Endothelial cell of umbilical vein (primary cell): ENCODE data around the gene PRXL2B. TPM values are rescaled to one million over a fixed set of nuclear protein-coding genes. Genes with fewer than 3 reads are reported as not detected.

Source experiments
- BruUV-seq: library from RNA; stranded (reverse); fragments of 400-500 nt; replicated peaks from 2 replicates; lab custom pipeline; 2021; lab: Mats Ljungman, UMichigan
- CTCF ChIA-PET: fragments of 300-600, 350-600 bp; sonication (Branson Sonifier 250); formaldehyde crosslinking; loops from one replicate; lab custom pipeline; 2021; ENCODE audit warnings: antibody characterized with exemption, inconsistent platforms; lab: Charles Lee
- POLR2A ChIA-PET: fragments of 300-600, 350-600 bp; sonication (Branson Sonifier 250); formaldehyde crosslinking; loops from one replicate; lab custom pipeline; 2021; ENCODE audit warnings: antibody characterized with exemption, inconsistent platforms; lab: Charles Lee
- DNase-seq: peaks from one replicate; pipeline ENCODE4 v3.0.0-alpha.2; 2011; ENCODE audit warnings: low read depth, low spot score
- FAIRE-seq: peaks from 2 replicates; lab custom pipeline; 2011; peaks lifted over from hg19 to GRCh38; lab: Jason Lieb, UNC
- H2AFZ ChIP-seq: 2 replicates; pipeline ENCODE4 v1.6.0; 2012; ENCODE audit warnings: low read depth, low read length, control low read depth, inconsistent platforms
- H3K27ac ChIP-seq: 2 replicates; pipeline ENCODE4 v1.5.1; 2011; ENCODE audit warnings: low read depth, mild to moderate bottlenecking, control low read depth, low read length, moderate library complexity; ENCODE audit not compliant: insufficient read depth
- H3K27me3 ChIP-seq, 2 experiments: 2 replicates each; pipeline versions ENCODE4 v1.6.0 to v1.6.1; 2011; ENCODE audit warnings: low read length in 2 of 2, mixed read lengths in 1 of 2; ENCODE audit not compliant: control insufficient read depth in 2 of 2, insufficient read depth in 2 of 2
- H3K36me3 ChIP-seq, 2 experiments: 2 replicates in 1 of 2; 3 replicates in 1 of 2; pipeline ENCODE4 v1.5.1; 2011; ENCODE audit warnings: low read length in 2 of 2, mild to moderate bottlenecking in 1 of 2, moderate library complexity in 1 of 2; ENCODE audit not compliant: control insufficient read depth in 2 of 2, insufficient read depth in 2 of 2; ENCODE audit errors: extremely low read depth in 1 of 2
- H3K4me1 ChIP-seq: 3 replicates; pipeline ENCODE4 v1.5.1; 2011; ENCODE audit warnings: mild to moderate bottlenecking, low read length; ENCODE audit not compliant: control insufficient read depth, insufficient read depth; ENCODE audit errors: extremely low read depth
- H3K4me2 ChIP-seq: 2 replicates; pipeline ENCODE4 v1.6.1; 2011; ENCODE audit warnings: low read length, control low read depth, mixed read lengths; ENCODE audit not compliant: insufficient read depth
- H3K4me3 ChIP-seq, 3 experiments: fragments of 200-600 bp in 1 of 3; sonication (generic), shearing (Covaris generic) in 1 of 3; replicated peaks in 1 of 3; 2 replicates each; pipeline ENCODE4 v1.5.1; 2011 to 2016; ENCODE audit warnings: control low read depth in 3 of 3, low read length in 3 of 3, mild to moderate bottlenecking in 2 of 3, inconsistent platforms in 1 of 3, low read depth in 1 of 3, moderate library complexity in 1 of 3; ENCODE audit not compliant: insufficient read depth in 1 of 3
- H3K79me2 ChIP-seq: 2 replicates; pipeline ENCODE4 v1.6.0; 2012; ENCODE audit warnings: low read length, inconsistent platforms; ENCODE audit not compliant: control insufficient read depth, insufficient read depth
- H3K9ac ChIP-seq: replicated peaks from 2 replicates; pipeline ENCODE3; 2011; ENCODE audit warnings: low read length, control low read depth; ENCODE audit not compliant: insufficient read depth; ENCODE audit errors: extremely low read depth
- H3K9me1 ChIP-seq: replicated peaks from 3 replicates; pipeline ENCODE4 v1.6.0; 2011; ENCODE audit warnings: mild to moderate bottlenecking, low read length; ENCODE audit not compliant: control insufficient read depth, insufficient read depth; ENCODE audit errors: extremely low read depth
- H3K9me3 ChIP-seq: replicated peaks from 2 replicates; pipeline ENCODE4 v1.5.1; 2012; ENCODE audit warnings: low read length, inconsistent platforms; ENCODE audit not compliant: control insufficient read depth, insufficient read depth
- H4K20me1 ChIP-seq: replicated peaks from 2 replicates; pipeline ENCODE3; 2011; ENCODE audit warnings: mild to moderate bottlenecking, low read length; ENCODE audit not compliant: control insufficient read depth, insufficient read depth; ENCODE audit errors: extremely low read depth
- CTCF ChIP-seq, 2 donors: IDR thresholded peaks; 1 replicate in 1 of 2; 2 replicates in 1 of 2; pipeline ENCODE4 v1.5.1; 2011; ENCODE audit warnings: low read length in 2 of 2, mild to moderate bottlenecking in 2 of 2, moderate library complexity in 2 of 2, control low read depth in 1 of 2, inconsistent platforms in 1 of 2, low read depth in 1 of 2; ENCODE audit not compliant: insufficient read depth in 1 of 2; ENCODE audit errors: extremely low read depth in 1 of 2
- EZH2 ChIP-seq: IDR thresholded peaks from 2 replicates; pipeline ENCODE4 v1.6.1; 2012; ENCODE audit warnings: borderline replicate concordance, low read depth, mild to moderate bottlenecking, moderate library complexity, low read length, inconsistent platforms; ENCODE audit not compliant: severe bottlenecking
- FOS ChIP-seq: IDR thresholded peaks from 2 replicates; pipeline ENCODE4 v1.6.1; 2011; ENCODE audit warnings: mild to moderate bottlenecking, low read length, moderate library complexity, borderline replicate concordance; ENCODE audit not compliant: insufficient read depth
- GATA2 ChIP-seq: IDR thresholded peaks from 2 replicates; pipeline ENCODE4 v1.7.0; 2011; ENCODE audit warnings: low read depth, mild to moderate bottlenecking, moderate library complexity, mixed read lengths, low read length; ENCODE audit not compliant: insufficient read length, insufficient read depth
- JUN ChIP-seq: IDR thresholded peaks from 2 replicates; pipeline ENCODE4 v1.6.1; 2011; ENCODE audit warnings: borderline replicate concordance, low read depth; ENCODE audit not compliant: insufficient read length, insufficient read depth
- MAX ChIP-seq: IDR thresholded peaks from 2 replicates; pipeline ENCODE4 v1.6.1; 2011; ENCODE audit not compliant: insufficient read depth, insufficient read length
- MYC ChIP-seq: IDR thresholded peaks from one replicate; pipeline ENCODE4 v1.6.1; 2011; ENCODE audit warnings: mild to moderate bottlenecking, low read depth, low read length
- POLR2A ChIP-seq: IDR thresholded peaks from 2 replicates; pipeline ENCODE4 v1.6.1; 2012; ENCODE audit warnings: low read depth, mild to moderate bottlenecking, control low read depth, low read length
- POLR2AphosphoS5 ChIP-seq: IDR thresholded peaks from 2 replicates; pipeline ENCODE4 v1.6.1; 2012; ENCODE audit warnings: low read depth, mild to moderate bottlenecking, control low read depth, low read length, moderate library complexity; ENCODE audit not compliant: insufficient read depth
- dilution Hi-C: fragments of 300-500 bp; cut with MboI; formaldehyde crosslinking; loops from one replicate; pipeline ENCODE4 v1.15.0; 2019; ENCODE audit warnings: low sequenced_read_pairs; ENCODE audit not compliant: extremely low pct_ligation_motif_present
- intact Hi-C: fragments of 100-400 bp; cut with micrococcal nuclease; formaldehyde crosslinking; loops from one replicate; pipeline ENCODE4 v1.10.0; 2022
- polyA plus RNA-seq, 4 experiments: library from polyadenylated mRNA; depleted of rRNA in 3 of 4; stranded (reverse) in 3 of 4; unstranded in 1 of 4; fragments of >200 nt; gene quantifications; 2 replicates each; pipeline versions ENCODE4 v1.2.1 to v1.2.3, GENCODE V29; 2011 to 2012; ENCODE audit warnings: missing spikeins in 1 of 4
- total RNA-seq: library from RNA; stranded (reverse); gene quantifications from 2 replicates; pipeline ENCODE4 v1.2.3, GENCODE V29; 2021

Gene PRXL2B
- total and polyA plus RNA-seq, 2 donors (not counting 3 experiments of a cell fraction or from before 2014, with no cell fraction given) = 29.6 to 55.8 TPM

- Histone ChIP-seq H3K9me1 (no peaks in the 10 kb centered on the region), H3K9me3 (no peaks in the 10 kb centered on the region), H4K20me1 (no peaks in the 10 kb centered on the region), H3K27ac (no peak overlapping the region), H3K4me1 (peaks cover 8% of the 10 kb centered on the region), H2AFZ (no peak overlapping the region), H3K4me2 (no peak overlapping the region), H3K36me3 (no peaks in the 10 kb centered on the region), H3K4me3 (no peak overlapping the region), H3K9ac (no peak overlapping the region), H3K79me2 (no peaks in the 10 kb centered on the region), H3K27me3 (peaks cover 0 to 1% of the 10 kb centered on the region in 2 experiments)
- no TSS peak for BruUV-seq
- intact Hi-C loops = no loop called here
- POLR2A ChIA-PET = no interaction called here
- CTCF ChIA-PET = interaction anchor here (1.2 to 1.5 kb wide), 3 partner anchors 8 to 17 kb away, joined by 3 to 5 read pairs (median 3); no protein-coding TSS in a partner anchor
- TF ChIP-seq MAX = no peak
- no peak for TF ChIP-seq GATA2
- TF ChIP-seq CTCF (IDR thresholded peaks at IDR 0.05; ENCODE audit: extremely low read depth in 1 of 2, insufficient read depth in 1 of 2, low read depth in 1 of 2, low read length in 2 of 2) = no peak
- no peak for TF ChIP-seq FOS
- TF ChIP-seq POLR2A = no peak
- no peak for TF ChIP-seq POLR2AphosphoS5
- TF ChIP-seq EZH2 = no peak
- no peak for TF ChIP-seq JUN
- TF ChIP-seq MYC = no peak
- FAIRE-seq (no peak), DNase-seq (no peak)
- dilution Hi-C loops = no loop called here
Observed at GRCh38 chr1:2541619-2542245, 44.8 kb upstream of the PRXL2B start.
